ENCODE data around the gene AOPEP.

DNA sequence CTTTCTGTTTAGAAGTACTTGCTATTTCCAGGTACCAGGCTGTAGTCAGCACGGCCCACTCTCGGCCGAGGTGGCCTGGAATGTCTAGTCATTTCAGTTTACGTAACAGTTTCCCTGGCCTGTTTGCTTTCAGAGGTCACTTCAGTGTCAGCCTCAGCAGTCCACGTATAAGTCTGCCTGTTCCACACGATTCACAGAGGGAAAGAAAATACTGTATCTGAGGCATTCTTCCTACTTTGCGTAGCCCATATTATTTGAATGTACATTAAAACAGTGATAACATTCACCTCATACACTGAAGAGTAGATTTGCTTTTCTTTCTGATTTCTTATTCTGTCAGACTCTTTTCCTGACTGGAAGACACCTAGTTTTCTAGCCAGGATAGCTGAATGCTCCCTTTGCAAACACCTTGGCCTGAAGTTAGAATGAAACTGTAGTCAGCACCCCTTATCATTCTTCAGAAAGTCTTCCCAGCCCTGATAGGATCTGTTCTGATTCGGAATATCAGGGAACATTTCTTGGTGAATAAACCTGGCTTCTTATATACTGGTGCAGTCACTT lies 140.9 kb downstream of the AOPEP start:
- TF ChIP-seq, protein P1, sequence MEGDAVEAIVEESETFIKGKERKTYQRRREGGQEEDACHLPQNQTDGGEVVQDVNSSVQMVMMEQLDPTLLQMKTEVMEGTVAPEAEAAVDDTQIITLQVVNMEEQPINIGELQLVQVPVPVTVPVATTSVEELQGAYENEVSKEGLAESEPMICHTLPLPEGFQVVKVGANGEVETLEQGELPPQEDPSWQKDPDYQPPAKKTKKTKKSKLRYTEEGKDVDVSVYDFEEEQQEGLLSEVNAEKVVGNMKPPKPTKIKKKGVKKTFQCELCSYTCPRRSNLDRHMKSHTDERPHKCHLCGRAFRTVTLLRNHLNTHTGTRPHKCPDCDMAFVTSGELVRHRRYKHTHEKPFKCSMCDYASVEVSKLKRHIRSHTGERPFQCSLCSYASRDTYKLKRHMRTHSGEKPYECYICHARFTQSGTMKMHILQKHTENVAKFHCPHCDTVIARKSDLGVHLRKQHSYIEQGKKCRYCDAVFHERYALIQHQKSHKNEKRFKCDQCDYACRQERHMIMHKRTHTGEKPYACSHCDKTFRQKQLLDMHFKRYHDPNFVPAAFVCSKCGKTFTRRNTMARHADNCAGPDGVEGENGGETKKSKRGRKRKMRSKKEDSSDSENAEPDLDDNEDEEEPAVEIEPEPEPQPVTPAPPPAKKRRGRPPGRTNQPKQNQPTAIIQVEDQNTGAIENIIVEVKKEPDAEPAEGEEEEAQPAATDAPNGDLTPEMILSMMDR (conservative IDR thresholded peaks at IDR 0.05 in 1 of 2, IDR thresholded peaks at IDR 0.05 in 1 of 2; ENCODE audit: low read depth in 1 of 2, low read length in 2 of 2), result no peak
- no peak for TF ChIP-seq EZH2 (IDR thresholded peaks at IDR 0.05; ENCODE audit: low read length, missing control alignments)
